AG09309 (cell line): ENCODE results near the gene COL4A4.
A peak's percentile ranks its signal among the peaks of the same experiment; 100 is the strongest.

Experiments
- DNase-seq: peaks from one replicate; pipeline ENCODE4 v3.0.0-alpha.2; 2010; ENCODE audit warnings: low read depth
- H3K4me3 ChIP-seq: 2 replicates; pipeline ENCODE4 v1.5.1; 2011; ENCODE audit warnings: mild to moderate bottlenecking, low read depth, low read length, moderate library complexity; ENCODE audit not compliant: control insufficient read depth
- TF ChIP-seq, protein P1 (sequence below): IDR thresholded peaks from 2 replicates; pipeline ENCODE4 v1.5.1; 2011; ENCODE audit warnings: mild to moderate bottlenecking, low read depth, low read length, inconsistent platforms; ENCODE audit not compliant: insufficient read depth, control insufficient read depth; ENCODE audit errors: missing control alignments

COL4A4 gene

DNA sequence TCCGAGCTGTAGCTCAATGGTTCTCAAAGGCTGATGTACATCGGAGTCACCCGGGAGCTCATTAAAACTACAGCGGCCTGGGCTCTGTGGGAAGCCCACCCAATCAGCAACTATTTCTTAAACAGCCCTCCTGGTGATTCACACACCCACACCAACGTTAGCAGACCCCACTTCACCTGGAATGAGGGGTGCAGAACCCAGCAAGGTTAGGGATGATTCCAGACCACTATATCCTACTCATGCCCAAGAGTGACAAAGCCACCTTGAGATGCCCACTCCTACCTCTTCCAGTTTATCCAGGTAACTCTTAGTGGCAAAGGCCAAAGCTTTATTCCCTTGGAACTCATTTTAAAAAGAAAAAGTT, 178.4 kb downstream of the COL4A4 start:
- no peak for DNase-seq
- TF ChIP-seq, protein P1, sequence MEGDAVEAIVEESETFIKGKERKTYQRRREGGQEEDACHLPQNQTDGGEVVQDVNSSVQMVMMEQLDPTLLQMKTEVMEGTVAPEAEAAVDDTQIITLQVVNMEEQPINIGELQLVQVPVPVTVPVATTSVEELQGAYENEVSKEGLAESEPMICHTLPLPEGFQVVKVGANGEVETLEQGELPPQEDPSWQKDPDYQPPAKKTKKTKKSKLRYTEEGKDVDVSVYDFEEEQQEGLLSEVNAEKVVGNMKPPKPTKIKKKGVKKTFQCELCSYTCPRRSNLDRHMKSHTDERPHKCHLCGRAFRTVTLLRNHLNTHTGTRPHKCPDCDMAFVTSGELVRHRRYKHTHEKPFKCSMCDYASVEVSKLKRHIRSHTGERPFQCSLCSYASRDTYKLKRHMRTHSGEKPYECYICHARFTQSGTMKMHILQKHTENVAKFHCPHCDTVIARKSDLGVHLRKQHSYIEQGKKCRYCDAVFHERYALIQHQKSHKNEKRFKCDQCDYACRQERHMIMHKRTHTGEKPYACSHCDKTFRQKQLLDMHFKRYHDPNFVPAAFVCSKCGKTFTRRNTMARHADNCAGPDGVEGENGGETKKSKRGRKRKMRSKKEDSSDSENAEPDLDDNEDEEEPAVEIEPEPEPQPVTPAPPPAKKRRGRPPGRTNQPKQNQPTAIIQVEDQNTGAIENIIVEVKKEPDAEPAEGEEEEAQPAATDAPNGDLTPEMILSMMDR = no peak
- no peak overlapping the region for H3K4me3 ChIP-seq

DNA sequence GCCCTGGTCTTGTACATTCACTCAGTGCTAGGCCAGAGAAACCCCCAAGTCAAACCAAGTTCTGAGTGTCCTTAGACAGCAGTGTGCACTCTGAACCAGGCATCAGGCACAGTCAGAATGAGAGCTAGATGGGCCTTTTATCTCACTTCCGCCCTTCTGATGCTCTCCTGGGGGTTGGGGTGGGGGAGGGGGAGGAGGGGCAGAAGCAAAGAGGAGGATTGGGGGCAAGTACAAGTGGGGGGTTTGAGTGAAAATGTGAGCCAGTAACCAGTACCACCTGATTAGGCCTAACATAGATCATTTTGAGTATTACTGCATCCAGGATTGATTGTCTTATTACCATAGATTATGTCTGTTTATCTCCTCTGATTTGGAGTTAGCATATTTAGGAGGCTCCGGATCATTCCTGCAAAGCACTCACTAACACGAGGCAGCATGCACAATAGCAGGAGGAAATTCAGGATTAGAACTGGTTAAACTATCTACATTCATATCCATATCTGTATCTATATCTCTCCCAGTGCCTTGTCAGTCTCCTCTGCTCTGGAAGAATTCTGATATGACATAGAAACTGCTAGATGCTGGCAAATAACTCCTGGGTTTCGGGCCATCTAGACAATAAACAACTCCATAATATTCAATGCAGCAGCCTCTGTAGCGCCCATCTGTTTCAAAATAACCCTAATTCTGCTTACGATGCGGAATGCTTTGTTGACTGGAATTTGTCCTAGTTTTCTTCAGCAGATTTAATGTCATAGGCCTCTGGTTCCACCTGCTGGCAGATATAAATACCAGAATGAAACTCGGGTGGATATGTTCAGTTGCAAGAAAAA, 179.0 kb downstream of the COL4A4 start:
- H3K4me3 ChIP-seq = no peak overlapping the region
- DNase-seq = peak; percentile 57
- TF ChIP-seq, protein P1 = peak; percentile 68

DNA sequence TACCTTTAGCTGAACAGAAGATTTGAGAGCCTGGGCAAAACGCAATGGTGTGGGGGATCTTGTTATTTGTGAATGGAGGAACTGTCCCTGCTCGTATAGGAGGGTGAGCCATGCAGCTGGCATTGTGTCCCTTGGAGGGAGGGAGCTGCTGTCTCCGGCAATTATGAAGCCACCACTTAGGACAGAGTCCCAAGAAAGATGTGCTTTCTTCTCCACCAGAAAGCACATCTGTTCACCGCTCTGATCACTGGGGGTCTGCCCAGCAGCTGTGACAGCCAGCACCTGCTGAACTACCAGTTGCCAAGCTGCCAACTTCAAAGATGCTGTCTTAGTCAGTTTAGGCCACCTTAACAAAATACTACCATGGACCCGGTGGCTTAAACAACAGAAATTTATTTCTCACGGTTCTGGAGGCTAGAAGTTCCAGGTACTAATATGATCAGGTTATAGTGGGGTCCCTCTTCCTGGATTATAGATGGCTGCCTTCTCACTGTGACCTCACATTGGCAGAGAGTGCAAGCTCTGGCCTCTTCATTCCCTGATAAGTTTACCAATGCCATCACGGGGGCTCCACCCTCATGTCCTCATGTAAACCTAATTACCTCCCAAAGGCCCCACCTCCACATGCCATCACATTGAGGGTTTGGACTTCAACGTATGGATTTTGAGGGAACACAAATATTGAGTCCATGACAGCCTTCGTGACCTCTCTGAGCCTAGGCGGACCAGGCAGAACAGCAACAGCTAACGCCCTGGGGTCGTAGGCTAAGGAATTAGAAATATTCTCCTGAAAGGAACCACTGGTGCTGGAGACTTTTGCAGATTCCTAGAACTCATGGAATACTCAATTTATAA, 179.9 kb downstream of the COL4A4 start:
- TF ChIP-seq, protein P1 = no peak
- no peak for DNase-seq
- no peak overlapping the region for H3K4me3 ChIP-seq

DNA sequence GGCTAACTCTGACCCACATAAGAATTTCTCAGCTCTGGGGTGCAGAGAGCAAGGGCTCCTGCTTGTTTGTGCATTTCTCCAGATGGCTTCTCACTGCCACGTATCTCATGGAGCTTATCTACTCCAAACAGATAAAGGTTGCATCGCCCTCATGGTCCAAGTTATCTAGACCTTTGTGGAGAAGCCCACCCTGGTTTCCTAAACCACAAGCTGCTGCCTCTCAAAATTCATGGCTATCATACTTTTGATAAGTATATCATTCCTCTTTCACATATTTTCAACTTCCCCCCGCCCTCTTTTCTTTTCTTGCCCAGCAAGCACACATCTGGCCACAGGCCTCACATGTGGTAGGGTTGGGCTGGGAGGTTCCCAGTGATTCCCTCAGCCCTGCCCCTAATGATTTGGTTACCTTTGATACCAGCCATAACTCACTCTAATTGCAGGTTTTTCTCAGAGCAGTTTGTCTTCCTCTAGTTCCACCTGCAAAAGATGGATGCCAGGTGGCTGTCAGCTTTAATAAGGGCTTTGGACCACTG, 182.1 kb downstream of the COL4A4 start:
- no peak overlapping the region for H3K4me3 ChIP-seq
- TF ChIP-seq, protein P1 = no peak
- no peak for DNase-seq

DNA sequence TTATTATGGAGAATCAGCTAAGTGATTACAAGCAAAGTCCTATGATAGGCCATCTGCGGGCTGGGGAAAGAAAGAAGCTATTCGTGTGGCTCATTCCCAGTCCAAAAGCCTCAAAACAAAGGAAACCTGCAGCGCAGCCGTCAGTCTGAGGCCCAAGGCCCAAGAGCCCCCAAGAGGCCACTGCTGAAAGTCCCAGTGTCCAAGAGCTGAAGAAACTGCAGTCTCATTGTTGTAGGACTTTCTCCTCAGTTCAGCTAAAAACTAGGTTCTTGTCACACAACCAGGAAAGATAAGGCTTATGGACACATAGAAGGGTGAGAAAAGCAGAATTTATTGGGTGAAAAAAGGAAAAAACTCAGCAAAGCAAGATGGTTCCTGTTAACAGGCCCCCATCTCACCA, 185.0 kb downstream of the COL4A4 start:
- DNase-seq = no peak
- H3K4me3 ChIP-seq = no peak overlapping the region
- TF ChIP-seq, protein P1 = no peak

DNA sequence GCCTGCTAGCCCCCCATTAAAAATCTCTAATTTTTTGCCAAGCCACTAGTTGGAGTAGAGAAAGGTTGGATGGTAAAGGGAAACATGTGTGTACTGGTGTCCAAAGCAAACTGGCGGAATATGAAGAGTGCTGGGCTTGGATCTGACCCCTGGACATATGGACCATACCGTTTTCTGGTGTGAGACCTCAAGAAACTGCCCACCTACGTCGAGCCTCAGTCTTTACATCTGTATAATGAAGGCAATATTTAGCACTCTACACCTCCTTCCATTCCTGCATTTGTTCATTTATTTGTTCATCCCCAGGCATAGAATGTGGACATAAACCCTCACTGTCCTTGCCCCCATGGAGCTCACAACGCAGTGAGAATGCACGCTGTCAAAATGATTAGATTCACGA, 185.7 kb downstream of the COL4A4 start:
- no peak overlapping the region for H3K4me3 ChIP-seq
- TF ChIP-seq, protein P1 = no peak
- DNase-seq = no peak
